Esophagus muscularis mucosa (tissue), 4 donors: ENCODE results near the gene KCNQ5. TPM values are rescaled to one million over a fixed set of nuclear protein-coding genes. Genes with fewer than 3 reads are reported as not detected.

Source experiments
- DNase-seq: peaks from one replicate; pipeline ENCODE4 v3.0.0-alpha.2; 2017; ENCODE audit errors: extremely low spot score
- H3K27ac ChIP-seq, 4 donors: fragments of 200-600 bp; sonication (generic); replicated peaks in 1 of 4; 1 replicate in 3 of 4; 2 replicates in 1 of 4; pipeline ENCODE4 v1.5.1; 2016 to 2019; ENCODE audit warnings: mild to moderate bottlenecking in 1 of 4
- H3K27me3 ChIP-seq, 4 donors: fragments of 200-600 bp; sonication (generic); one replicate each; pipeline versions ENCODE4 v1.5.1 to v1.6.0; 2016 to 2019
- H3K36me3 ChIP-seq, 4 donors: fragments of 200-600 bp; sonication (generic); one replicate each; pipeline ENCODE4 v1.5.1; 2016 to 2019
- H3K4me1 ChIP-seq, 4 donors: fragments of 200-600 bp; sonication (generic); one replicate each; pipeline ENCODE4 v1.5.1; 2016 to 2019
- H3K4me3 ChIP-seq, 4 donors: fragments of 200-600 bp; sonication (generic); 1 replicate in 2 of 4; 2 replicates in 2 of 4; pipeline ENCODE4 v1.5.1; 2016 to 2019; ENCODE audit warnings: mild to moderate bottlenecking in 4 of 4, moderate library complexity in 1 of 4
- H3K9me3 ChIP-seq, 4 donors: fragments of 200-600 bp; sonication (generic); 1 replicate in 3 of 4; 2 replicates in 1 of 4; pipeline ENCODE4 v1.5.1; 2016 to 2019
- CTCF ChIP-seq, 3 experiments: fragments of 200-600 bp in 2 of 3; fragments of 450-650 bp in 1 of 3; sonication (generic) in 2 of 3; IDR thresholded peaks; one replicate each; pipeline ENCODE4 v1.5.1; 2017 to 2019; ENCODE audit warnings: antibody characterized with exemption in 3 of 3, mild to moderate bottlenecking in 2 of 3, moderate library complexity in 1 of 3
- EP300 ChIP-seq: sonication (generic); formaldehyde crosslinking; IDR thresholded peaks from one replicate; pipeline ENCODE4 v1.6.1; 2017; ENCODE audit warnings: antibody characterized with exemption
- POLR2A ChIP-seq: fragments of 450-650 bp; IDR thresholded peaks from one replicate; pipeline ENCODE4 v1.6.1; 2017; ENCODE audit warnings: antibody characterized with exemption, moderate library complexity, mild to moderate bottlenecking, low read depth
- POLR2AphosphoS5 ChIP-seq, 2 donors: sonication (generic); formaldehyde crosslinking; IDR thresholded peaks; one replicate each; pipeline ENCODE4 v1.6.1; 2017; ENCODE audit warnings: antibody characterized with exemption in 2 of 2
- WGBS: methylation state at CpG from one replicate; pipeline ENCODE4 v1.1.5; 2018; 5-methylcytosine and 5-hydroxymethylcytosine counted together
- intact Hi-C: fragments of 100-400 bp; cut with DNase I; formaldehyde crosslinking; loops from one replicate; pipeline ENCODE4 v1.15.1; 2023
- total RNA-seq, 4 donors: library from RNA; depleted of rRNA; stranded (reverse); fragments of >200 nt; gene quantifications; one replicate each; pipeline versions ENCODE4 v1.1.0 to v1.2.1, GENCODE V29; 2016

The KCNQ5 gene
- total RNA-seq, 4 donors from 2014 or later: 1.2 to 2.2 (median 1.8) TPM

- Histone ChIP-seq H3K27me3 (no peaks in the 10 kb centered on the region), H3K27ac (no peak overlapping the region), H3K4me1 (peaks cover 0 to 19% (median 6%) of the 10 kb centered on the region in 4 donors), H3K36me3 (no peaks in the 10 kb centered on the region), H3K9me3 (no peaks in the 10 kb centered on the region), H3K4me3 (no peak overlapping the region)
- WGBS: 100% methylated on average over 1 of the region's 1 CpG
- TF ChIP-seq CTCF (IDR thresholded peaks at IDR 0.05) (no peak), EP300 (no peak), POLR2A (no peak), POLR2AphosphoS5 (IDR thresholded peaks at IDR 0.05) (no peak)
- no peak for DNase-seq
- intact Hi-C loops: no loop called here
These were observed 321.8 kb downstream of the KCNQ5 start for GRCh38 chr6:72943699-72944098.

- no peaks in the 10 kb centered on the region for H3K27me3 ChIP-seq
- no peak for TF ChIP-seq EP300
- TF ChIP-seq POLR2AphosphoS5 (IDR thresholded peaks at IDR 0.05): no peak
- no peak for TF ChIP-seq CTCF (IDR thresholded peaks at IDR 0.05)
- TF ChIP-seq POLR2A: no peak
- no peak for DNase-seq
- intact Hi-C loops: no loop called here
- WGBS: 75% methylated on average over 2 of the region's 2 CpGs
- peak overlapping the region in 2 of 4 donors; percentile 27 to 40 for H3K27ac ChIP-seq
- no peaks in the 10 kb centered on the region for H3K36me3 ChIP-seq
- H3K9me3 ChIP-seq: no peaks in the 10 kb centered on the region
- H3K4me3 ChIP-seq: no peak overlapping the region
- peaks cover 0 to 29% (median 15%) of the 10 kb centered on the region in 4 donors for H3K4me1 ChIP-seq
These were observed 322.8 kb downstream of the KCNQ5 start for GRCh38 chr6:72944660-72945059.

GRCh38 chr6:72946774-72947173 lies 324.9 kb downstream of the KCNQ5 start:
- intact Hi-C loops: no loop called here

GRCh38 chr6:72947534-72947933 lies 325.7 kb downstream of the KCNQ5 start:
- 76% methylated on average over 1 of the region's 1 CpG for WGBS

More at GRCh38 chr6:72946774-72947173, 324.9 kb downstream of the KCNQ5 start:
- no peaks in the 10 kb centered on the region for H3K36me3 ChIP-seq
- no peak for DNase-seq
- no peaks in the 10 kb centered on the region for H3K27me3 ChIP-seq
- no peak overlapping the region for H3K4me3 ChIP-seq
- H3K9me3 ChIP-seq: no peaks in the 10 kb centered on the region
- TF ChIP-seq EP300 (no peak), POLR2A (no peak), POLR2AphosphoS5 (IDR thresholded peaks at IDR 0.05) (no peak), CTCF (IDR thresholded peaks at IDR 0.05) (no peak)
- no peak overlapping the region for H3K27ac ChIP-seq
- H3K4me1 ChIP-seq: peaks cover 0 to 40% (median 22%) of the 10 kb centered on the region in 4 donors
- 83% methylated on average over 2 of the region's 2 CpGs for WGBS

More at GRCh38 chr6:72947534-72947933, 325.7 kb downstream of the KCNQ5 start:
- no peak for DNase-seq
- Histone ChIP-seq H3K27me3 (no peaks in the 10 kb centered on the region), H3K4me1 (peaks cover 0 to 40% (median 22%) of the 10 kb centered on the region in 4 donors), H3K27ac (peak overlapping the region in 2 of 4 donors; percentile 64 to 75), H3K9me3 (no peaks in the 10 kb centered on the region), H3K36me3 (no peaks in the 10 kb centered on the region), H3K4me3 (no peak overlapping the region)
- intact Hi-C loops: no loop called here
- no peak for TF ChIP-seq CTCF (IDR thresholded peaks at IDR 0.05)
- no peak for TF ChIP-seq POLR2AphosphoS5 (IDR thresholded peaks at IDR 0.05)
- no peak for TF ChIP-seq POLR2A
- no peak for TF ChIP-seq EP300
